PC-9 (cell line): ENCODE results near the gene BMERB1. TPM values are rescaled to one million over a fixed set of nuclear protein-coding genes. Genes with fewer than 3 reads are reported as not detected.

Source experiments
- BruUV-seq: library from RNA; stranded (reverse); fragments of 400-500 nt; replicated peaks from 2 replicates; lab custom pipeline; 2021; lab: Mats Ljungman, UMichigan
- CTCF ChIA-PET: fragments of 300-600 bp; sonication (Branson Sonifier 250); formaldehyde crosslinking; loops from one replicate; lab custom pipeline; 2022; ENCODE audit warnings: antibody characterized with exemption; lab: Charles Lee
- POLR2A ChIA-PET: fragments of 300-600 bp; sonication (Branson Sonifier 250); formaldehyde crosslinking; loops from one replicate; lab custom pipeline; 2022; ENCODE audit warnings: antibody characterized with exemption; ENCODE audit not compliant: unreplicated experiment; lab: Charles Lee
- DNase-seq, 2 experiments: peaks; one replicate each; pipeline versions ENCODE4 v3.0.0 to v3.0.0-alpha.2; 2015 to 2022; ENCODE audit warnings: mixed read lengths in 1 of 2
- H2AFZ ChIP-seq: fragments of 200-600 bp; sonication (generic); 2 replicates; pipeline ENCODE4 v1.8.1; 2017; ENCODE audit warnings: antibody characterized with exemption
- H3F3A ChIP-seq: fragments of 200-600 bp; sonication (generic); 2 replicates; pipeline ENCODE4 v1.8.1; 2017; ENCODE audit warnings: antibody characterized with exemption, mild to moderate bottlenecking, low read depth; ENCODE audit not compliant: insufficient read depth
- H3K27ac ChIP-seq: fragments of 200-600 bp; sonication (generic); 2 replicates; pipeline ENCODE4 v1.6.1; 2016; ENCODE audit warnings: mixed run types
- H3K27me3 ChIP-seq: fragments of 200-600 bp; sonication (generic); 2 replicates; pipeline ENCODE4 v1.6.1; 2016; ENCODE audit warnings: low read depth, mixed run types; ENCODE audit not compliant: insufficient read depth
- H3K36me3 ChIP-seq: fragments of 200-600 bp; sonication (generic); 2 replicates; pipeline ENCODE4 v1.6.1; 2016; ENCODE audit warnings: low read depth, mixed run types
- H3K4me1 ChIP-seq: fragments of 200-600 bp; sonication (generic); replicated peaks from 2 replicates; pipeline ENCODE4 v1.6.1; 2016; ENCODE audit warnings: mixed run types; ENCODE audit not compliant: insufficient read depth
- H3K4me2 ChIP-seq: fragments of 200-600 bp; sonication (generic); 2 replicates; pipeline ENCODE4 v1.6.1; 2017; ENCODE audit warnings: mixed run types
- H3K4me3 ChIP-seq: fragments of 200-600 bp; sonication (generic); 2 replicates; pipeline ENCODE4 v1.6.1; 2016; ENCODE audit warnings: mixed run types
- H3K79me2 ChIP-seq: fragments of 200-600 bp; sonication (generic); 2 replicates; pipeline ENCODE4 v1.6.1; 2017; ENCODE audit warnings: low read depth, mixed run types
- H3K9me2 ChIP-seq: fragments of 200-600 bp; sonication (generic); 2 replicates; pipeline ENCODE4 v1.8.1; 2017; ENCODE audit warnings: mild to moderate bottlenecking; ENCODE audit not compliant: insufficient read depth
- H3K9me3 ChIP-seq: fragments of 200-600 bp; sonication (generic); 2 replicates; pipeline ENCODE4 v1.8.1; 2016; ENCODE audit warnings: low read depth; ENCODE audit not compliant: insufficient read depth
- H4K20me1 ChIP-seq: fragments of 200-600 bp; sonication (generic); 2 replicates; pipeline ENCODE4 v1.8.1; 2017; ENCODE audit not compliant: insufficient read depth
- CTCF ChIP-seq: fragments of 200-600 bp; sonication (generic); conservative IDR thresholded peaks from 2 replicates; pipeline ENCODE4 v1.6.1; 2017; ENCODE audit warnings: mixed run types, antibody characterized with exemption, mild to moderate bottlenecking, moderate library complexity
- EZH2 ChIP-seq: fragments of 200-600 bp; sonication (generic); IDR thresholded peaks from 2 replicates; pipeline ENCODE4 v1.8.0; 2017; ENCODE audit warnings: antibody characterized with exemption, low read depth
- intact Hi-C: fragments of 100-400 bp; cut with micrococcal nuclease; formaldehyde crosslinking; loops from one replicate; pipeline ENCODE4 v1.10.0; 2022; ENCODE audit not compliant: unreplicated experiment
- total RNA-seq: library from RNA; stranded (reverse); gene quantifications from 2 replicates; pipeline ENCODE4 v1.2.3, GENCODE V29; 2021

The BMERB1 gene
- total RNA-seq, 1 experiment from 2014 or later: 4.3 TPM

- TF ChIP-seq EZH2: no peak
- no peak for TF ChIP-seq CTCF
- no TSS peak for BruUV-seq
- intact Hi-C loops: no loop called here
- CTCF ChIA-PET: no interaction called here
- Histone ChIP-seq H3K27me3 (no peaks in the 10 kb centered on the region), H3K9me2 (no peaks in the 10 kb centered on the region), H4K20me1 (no peaks in the 10 kb centered on the region), H3K27ac (no peak overlapping the region), H3K36me3 (no peaks in the 10 kb centered on the region), H3K4me3 (no peak overlapping the region), H3K9me3 (no peaks in the 10 kb centered on the region), H3K4me2 (no peak overlapping the region), H2AFZ (no peak overlapping the region), H3K79me2 (no peaks in the 10 kb centered on the region), H3F3A (peaks cover 5% of the 10 kb centered on the region), H3K4me1 (peaks cover 27% of the 10 kb centered on the region)
- no peak for DNase-seq
- POLR2A ChIA-PET: no interaction called here
These were observed 64.2 kb downstream of the BMERB1 start for GRCh38 chr16:15498427-15499175.

GRCh38 chr16:15502041-15502725 is 67.8 kb downstream of the BMERB1 start:
- intact Hi-C loops: no loop called here
- CTCF ChIA-PET: no interaction called here
- peaks cover 23% of the 10 kb centered on the region for H3K4me1 ChIP-seq

More at GRCh38 chr16:15502041-15502725, 67.8 kb downstream of the BMERB1 start:
- Histone ChIP-seq H2AFZ (peak overlapping the region; percentile 73; the same call in 1 of the 2 replicates), H3K4me3 (peak overlapping the region; percentile 20; the same call in 1 of the 2 replicates), H3K36me3 (no peaks in the 10 kb centered on the region), H3K4me2 (peak overlapping the region; percentile 77), H3K79me2 (no peaks in the 10 kb centered on the region), H3K27me3 (no peaks in the 10 kb centered on the region), H3F3A (peaks cover 12% of the 10 kb centered on the region), H3K27ac (peak overlapping the region; percentile 13; the same call in 1 of the 2 replicates), H3K9me2 (no peaks in the 10 kb centered on the region), H4K20me1 (no peaks in the 10 kb centered on the region), H3K9me3 (no peaks in the 10 kb centered on the region)
- TF ChIP-seq EZH2 (no peak), CTCF (no peak)
- peak; percentile 58 to 74 for DNase-seq
- TSS peak; percentile 94 for BruUV-seq
- POLR2A ChIA-PET: no interaction called here
